GM18526 (cell line): Measurements from ENCODE around the gene SMPD3.

ENCODE experiments used
- POLR2A ChIP-seq: IDR thresholded peaks from 3 replicates; pipeline ENCODE4 v1.6.1; 2011; ENCODE audit not compliant: insufficient read length; ENCODE audit errors: extremely low read depth

SMPD3 gene

DNA sequence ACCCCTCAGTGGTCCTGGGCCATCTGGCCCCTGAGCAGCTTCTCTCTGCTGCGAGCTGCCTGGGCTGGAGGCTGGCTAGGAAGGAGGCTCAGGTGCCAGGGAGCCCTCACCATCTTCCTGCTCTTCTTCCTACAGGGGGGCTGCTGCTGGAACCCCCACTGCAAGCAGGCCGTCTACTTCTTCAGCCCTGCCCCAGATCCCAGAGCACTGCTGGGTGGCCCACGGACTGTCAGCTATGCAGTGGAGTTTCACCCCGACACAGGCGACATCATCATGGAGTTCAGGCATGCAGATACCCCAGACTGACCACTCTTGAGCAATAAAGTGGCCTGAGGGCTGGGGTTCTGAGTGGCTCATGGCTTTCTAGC lies 91.4 kb downstream of the SMPD3 start:
- TF ChIP-seq POLR2A = no peak

DNA sequence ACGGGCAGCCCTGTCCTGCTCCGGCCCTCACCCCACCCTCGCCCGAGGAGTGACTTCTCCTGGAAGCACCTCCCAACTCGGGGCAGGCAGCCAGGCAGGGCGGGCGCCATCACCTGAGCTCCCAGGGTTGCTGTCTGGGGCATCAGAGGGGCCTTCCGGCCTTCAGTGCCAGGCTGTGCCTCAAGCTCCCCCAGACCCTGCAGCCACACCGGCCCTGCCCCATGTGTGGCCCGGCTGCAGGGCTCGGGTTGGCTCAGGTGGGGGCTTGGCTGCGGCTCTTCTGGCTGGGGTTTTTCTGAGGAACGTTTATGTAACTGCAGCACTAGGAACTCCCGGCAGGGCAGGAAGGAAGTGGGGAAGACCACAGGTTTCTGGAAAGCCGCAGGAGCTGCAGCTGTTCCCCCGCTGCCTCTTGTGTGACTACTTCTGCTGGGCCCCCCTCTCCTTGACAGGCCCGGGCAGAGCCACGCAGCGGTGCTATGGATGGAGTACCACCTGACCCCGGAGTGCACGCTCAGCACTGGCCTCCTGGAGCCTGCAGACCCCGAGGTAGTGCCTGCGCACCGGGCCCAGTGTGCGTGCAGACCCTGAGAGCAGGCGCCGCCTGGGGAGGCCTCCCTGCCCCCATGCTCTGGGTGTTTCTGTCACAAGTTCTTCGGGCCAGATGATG lies 91.9 kb downstream of the SMPD3 start:
- TF ChIP-seq POLR2A = no peak

DNA sequence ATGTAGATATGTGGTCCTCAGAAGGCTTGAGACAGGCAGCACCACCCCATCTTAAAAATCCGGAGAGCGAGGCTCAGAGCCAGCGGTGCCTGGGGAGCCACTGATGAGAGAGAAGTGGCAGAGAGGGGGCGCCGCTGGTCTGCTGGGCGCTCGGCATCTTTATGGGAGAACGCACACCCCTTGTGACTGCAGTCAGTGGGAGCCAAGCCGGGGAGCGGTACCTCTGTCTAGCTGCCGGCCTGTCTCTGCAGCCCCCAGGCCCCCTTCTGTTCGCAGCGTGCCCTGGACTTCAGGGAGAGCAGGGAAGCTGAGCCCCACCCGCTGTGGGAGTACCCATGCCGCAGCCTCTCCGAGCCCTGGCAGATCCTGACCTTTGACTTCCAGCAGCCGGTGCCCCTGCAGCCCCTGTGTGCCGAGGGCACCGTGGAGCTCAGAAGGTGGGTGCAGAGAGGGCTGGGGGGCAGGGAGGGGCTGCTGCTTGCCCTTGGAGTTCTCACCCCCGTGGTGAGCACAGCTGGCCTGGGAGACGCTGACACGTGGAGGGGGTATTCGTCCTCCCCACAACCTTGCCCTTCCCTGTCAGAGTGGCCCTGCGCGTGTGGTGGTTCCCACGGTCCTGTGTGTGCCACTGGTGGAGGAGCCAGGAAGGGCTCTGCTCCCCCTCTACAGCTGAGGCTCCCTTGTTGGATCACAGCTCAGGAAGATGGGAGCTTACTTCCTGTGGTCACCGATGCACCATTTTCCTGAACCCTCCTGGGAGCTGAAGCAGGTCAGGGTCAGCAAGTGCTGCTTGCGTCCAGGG lies 92.7 kb downstream of the SMPD3 start:
- TF ChIP-seq POLR2A = no peak

DNA sequence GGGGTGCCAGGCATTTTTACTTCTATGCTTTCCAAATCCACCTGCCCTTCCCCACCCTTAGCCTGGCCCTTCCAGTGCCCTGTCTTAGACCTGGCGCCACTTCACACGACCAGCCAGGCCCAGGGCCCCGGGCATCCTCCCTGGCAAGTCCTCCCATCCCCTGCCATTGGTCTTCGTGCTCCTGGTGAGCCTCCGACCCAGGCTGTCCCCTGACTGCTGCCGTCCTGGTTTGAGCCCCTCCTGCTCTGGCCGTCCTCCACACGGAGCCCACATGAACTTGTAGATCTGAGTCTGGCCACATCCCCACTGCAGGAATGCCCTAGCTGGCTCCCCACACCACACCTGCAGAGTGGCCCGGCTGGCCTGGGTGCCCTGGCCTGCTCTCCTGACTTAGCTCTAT lies 93.5 kb downstream of the SMPD3 start:
- no peak for TF ChIP-seq POLR2A

DNA sequence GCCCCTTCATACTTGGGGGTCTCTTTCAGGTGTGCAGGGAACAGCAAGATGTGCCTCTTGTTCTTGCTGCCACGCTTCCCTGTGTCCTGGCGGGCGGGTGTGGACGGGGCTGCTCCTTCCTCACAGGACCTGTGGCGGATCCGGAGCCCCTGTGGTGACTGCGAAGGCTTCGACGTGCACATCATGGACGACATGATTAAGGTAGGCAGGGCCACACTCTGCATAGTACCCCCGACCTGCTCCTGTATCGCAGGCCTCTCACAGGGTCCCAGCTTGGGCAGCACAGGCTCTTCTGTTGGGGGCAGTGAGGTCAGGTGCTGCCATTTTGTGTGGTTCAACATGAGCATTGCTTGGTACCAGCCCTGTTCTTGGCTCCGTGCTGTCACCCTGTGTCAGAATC lies 94.9 kb downstream of the SMPD3 start:
- no peak for TF ChIP-seq POLR2A

DNA sequence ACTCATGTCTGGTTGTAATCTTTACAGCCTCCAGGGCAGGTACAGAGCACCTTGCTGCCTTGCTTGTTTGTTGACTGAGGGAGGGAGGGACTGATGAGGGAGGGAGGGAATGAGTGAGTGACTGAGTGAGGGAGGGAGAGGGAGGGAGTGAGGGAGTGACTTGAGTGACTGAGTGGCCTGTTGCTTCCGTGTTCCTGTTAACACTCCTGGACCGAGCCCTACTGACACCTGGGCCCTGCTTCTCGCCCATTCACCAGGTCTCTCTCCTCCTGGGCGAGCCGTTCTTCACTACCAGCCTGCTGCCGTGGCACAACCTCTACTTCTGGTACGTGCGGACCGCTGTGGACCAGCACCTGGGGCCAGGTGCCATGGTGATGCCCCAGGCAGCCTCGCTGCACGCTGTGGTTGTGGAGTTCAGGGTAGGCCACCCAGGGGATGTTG lies 96.3 kb downstream of the SMPD3 start:
- TF ChIP-seq POLR2A = no peak

DNA sequence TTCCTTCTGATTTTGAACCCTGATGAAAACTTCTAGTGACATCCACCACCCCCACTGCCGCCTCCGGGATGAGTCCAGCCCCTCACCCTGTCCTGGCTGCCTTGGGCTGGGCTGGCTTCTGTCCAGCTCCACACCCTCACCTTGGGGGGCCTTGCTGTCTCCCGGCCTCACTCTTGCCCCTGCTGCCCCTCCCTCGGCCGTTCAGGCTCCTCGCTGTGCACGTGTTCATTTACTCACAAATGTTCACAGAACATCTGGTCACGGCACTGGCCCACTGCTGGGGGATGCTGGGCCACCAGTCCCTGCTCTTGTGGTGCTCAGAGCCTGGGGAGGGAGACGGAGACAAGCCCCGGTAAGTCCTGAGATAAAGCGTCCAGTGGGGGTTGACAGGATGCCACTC lies 96.8 kb downstream of the SMPD3 start:
- no peak for TF ChIP-seq POLR2A

DNA sequence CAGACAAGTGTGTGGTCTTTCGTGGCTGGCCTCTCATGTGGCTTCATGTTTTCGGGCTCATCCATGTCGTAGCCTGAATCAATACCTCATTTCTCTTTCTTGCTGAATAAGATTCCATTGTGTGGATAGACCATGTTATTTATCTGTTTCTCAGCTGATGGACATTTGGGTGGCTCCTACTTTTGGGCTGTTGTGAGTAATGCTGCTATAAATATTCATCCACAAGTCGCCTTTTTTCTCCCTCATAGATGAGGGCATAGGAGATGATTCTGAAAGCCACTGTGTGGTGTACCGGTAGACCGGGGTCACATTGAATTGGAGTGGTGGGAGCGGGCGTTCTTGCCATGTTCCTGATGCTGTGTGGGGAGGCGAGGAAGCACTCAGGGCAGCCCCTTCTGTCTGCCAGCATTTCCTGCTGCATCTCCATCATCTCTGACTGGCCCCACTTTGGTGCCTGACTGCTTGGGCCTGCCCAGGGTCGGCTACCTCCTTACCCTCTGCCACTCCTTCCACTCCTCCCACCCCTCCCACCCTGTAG lies 97.4 kb downstream of the SMPD3 start:
- TF ChIP-seq POLR2A = no peak

DNA sequence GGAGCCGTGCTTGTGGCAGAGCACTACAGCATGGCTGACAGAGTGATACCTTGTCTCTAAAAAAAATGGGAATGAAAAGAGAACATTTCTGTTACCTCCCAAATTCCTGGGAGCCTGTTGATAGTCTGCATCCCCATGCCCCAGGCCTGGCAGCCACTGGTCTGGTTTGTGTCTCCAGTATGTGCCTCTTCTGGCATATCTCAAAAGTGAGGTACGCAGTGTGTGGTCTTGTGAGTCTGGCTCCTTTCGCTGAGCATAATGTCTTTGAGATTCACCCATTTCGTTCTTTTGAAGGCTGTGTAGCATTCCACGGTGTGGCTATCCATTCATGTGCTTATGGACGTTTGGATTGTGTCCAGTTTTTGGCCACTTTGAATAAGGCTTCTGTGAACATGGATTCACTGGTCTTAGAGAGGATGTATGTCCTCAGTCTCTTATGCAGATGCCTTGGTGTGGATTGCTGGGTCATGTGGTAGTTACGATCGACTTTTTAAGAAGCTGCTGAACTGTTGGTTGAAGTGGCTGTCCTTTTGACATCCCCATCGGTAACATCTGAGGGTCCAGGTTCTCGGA lies 98.4 kb downstream of the SMPD3 start:
- TF ChIP-seq POLR2A = no peak

DNA sequence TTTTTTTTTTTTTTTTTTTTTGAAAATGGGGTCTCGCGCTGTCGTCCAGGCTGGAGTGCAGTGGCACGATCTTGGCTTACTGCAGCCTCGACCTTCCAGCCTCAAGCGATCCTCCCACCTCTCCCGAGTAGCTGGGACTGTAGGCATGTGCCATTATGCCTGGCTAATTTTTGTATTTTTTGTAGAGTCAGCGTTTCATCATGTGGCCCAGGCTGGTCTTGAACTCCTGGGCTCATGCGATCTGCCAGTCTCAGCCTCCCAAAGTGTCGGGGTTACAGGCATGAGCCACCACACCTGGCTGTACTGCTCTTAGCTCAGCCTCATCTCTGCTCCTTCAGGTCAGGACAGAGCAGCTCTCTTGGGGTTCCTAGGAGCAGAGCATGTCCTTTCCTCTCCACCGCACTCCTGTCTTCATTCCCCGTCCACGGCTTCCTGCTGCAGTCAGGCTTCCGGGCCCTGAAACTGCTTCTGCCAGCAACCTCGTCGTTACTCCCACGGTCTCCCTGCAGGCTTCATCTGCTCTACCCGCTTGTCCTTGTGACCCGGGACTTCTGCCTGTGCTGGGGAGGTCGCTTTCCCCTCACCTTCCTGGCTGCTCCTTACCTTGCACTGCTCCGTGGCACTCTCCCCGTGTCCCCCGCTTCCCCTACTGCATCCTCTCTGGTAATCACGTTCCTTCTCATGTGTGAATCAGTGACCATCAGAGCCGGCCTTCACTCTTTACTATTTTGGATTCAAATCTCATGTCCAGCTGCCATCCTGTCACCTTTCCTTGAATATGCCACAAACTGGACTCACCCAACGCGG lies 99.5 kb downstream of the SMPD3 start:
- no peak for TF ChIP-seq POLR2A

DNA sequence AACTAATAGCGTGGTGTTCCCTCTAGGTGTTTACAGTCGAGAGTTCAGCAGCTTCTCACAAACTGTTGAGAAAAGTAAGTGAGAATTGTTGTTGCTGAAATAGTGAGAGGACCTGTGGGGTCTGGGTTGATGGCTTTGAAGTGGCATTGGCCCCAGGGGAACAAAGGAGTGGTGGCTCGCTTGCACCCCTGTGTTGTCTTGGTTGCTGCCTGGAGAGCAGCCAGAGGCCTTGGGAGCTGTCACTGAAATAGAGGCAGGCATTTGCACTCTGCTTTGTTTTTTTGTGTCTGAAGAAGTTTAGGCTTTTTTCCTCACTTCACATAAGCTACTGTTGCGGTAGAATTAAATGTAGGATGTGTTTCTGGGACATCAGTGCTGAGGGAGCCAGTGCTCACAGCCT lies 100.7 kb downstream of the SMPD3 start:
- no peak for TF ChIP-seq POLR2A

DNA sequence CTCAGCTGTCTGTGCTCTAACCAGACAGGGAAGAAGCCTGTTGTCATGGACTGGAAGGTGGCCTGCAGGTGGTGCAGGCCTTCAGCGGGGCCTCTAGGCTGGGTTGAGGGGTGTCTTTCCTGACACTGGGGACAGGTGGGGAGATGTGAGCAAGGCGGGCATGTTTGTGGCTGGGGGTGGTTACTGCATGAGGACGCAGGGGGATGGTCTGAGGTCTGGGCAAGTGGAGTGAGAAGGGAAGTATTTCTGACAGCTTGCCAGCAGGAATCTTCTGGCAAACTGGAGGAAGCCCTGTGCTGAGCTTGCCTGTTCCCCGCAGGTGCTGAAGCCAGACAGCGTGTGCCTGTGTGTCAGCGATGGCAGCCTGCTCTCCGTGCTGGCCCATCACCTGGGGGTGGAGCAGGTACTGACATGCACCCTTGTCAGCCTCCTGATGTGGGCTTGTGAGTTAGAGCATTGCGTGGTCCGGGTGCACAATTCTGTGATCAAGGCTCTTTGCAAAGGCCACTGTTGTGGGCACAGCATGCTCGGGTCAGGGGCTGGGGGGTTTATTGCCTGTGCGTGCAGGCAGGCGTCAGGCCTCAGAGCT lies 101.3 kb downstream of the SMPD3 start:
- TF ChIP-seq POLR2A = no peak

DNA sequence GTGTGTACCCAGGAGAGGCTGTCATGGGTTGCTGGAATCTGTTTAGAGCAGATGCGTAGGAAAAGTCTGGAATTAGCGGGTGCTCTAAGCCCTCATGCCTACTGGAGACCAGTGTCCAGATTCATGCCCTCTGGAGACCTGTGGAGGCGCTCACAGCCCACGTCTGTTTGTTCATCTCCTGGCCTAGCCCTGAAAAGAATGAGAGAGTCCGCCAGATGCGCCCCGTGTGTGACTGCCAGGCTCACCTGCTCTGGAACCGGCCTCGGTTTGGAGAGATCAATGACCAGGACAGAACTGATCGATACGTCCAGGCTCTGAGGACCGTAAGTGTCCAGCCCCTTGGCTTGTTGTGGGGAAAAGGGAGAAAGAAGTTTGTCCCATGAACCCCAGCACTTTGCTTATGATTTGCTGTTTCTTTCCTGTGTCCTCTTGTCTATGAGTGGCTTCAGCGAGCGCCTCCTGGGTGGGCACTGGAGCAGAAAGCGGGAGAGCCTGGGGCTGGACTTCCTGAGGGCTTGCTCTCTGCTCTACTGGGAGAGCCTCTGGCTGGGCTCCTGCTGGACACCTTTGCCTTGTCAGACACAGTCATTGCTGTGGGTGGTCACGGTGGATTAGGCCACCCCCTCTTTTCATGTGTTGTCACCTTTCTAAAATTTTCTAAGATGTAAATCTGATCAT lies 102.2 kb downstream of the SMPD3 start:
- no peak for TF ChIP-seq POLR2A

DNA sequence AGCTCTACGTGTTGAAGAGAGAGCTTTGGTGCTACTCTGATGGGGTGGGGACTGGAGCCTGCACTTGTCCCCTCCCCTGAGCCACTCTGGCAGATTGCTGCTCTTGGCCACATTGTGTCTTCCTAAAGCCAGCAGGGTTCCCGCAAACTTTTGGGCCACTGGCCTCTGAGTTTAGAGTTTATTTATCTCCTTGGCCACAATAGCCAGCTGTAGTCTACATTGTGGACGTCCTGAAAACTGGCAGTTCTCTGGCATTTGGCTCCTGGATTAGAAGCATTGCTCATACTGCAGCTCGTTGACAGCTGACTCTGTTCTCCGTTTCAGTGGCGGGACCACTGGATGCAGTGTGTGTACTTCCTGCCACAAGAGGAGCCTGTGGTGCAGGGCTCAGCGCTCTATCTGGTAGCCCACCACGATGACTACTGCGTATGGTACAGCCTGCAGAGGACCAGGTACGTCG lies 102.9 kb downstream of the SMPD3 start:
- no peak for TF ChIP-seq POLR2A
